ENCODE measurements around the gene PPP1R12A.

DNA sequence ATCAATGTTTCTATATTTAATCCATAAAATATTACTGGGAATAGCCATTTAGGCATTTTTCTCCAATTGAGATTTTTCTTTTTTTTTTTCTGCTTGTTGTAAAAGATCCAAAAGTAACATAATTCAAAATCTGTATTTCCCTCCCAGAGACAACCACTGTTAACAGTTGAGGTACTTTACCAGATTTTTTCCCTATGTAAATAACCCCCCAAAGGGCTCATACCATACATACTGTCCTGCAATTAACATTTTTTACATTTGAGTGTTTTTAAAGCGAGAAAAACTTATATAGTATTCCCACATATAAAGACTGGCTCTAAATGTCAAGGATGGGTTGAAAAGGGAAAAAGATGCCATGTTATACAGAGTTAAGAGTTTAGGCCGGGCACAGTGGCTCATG, 18.1 kb downstream of the PPP1R12A start:
- TF ChIP-seq POLR2AphosphoS5 (IDR thresholded peaks at IDR 0.05) (no peak), POLR2A (IDR thresholded peaks at IDR 0.05) (no peak)

Data from breast epithelium (tissue), 3 donors.